Measurements from ENCODE around the gene PEDS1. TPM values are rescaled to one million over a fixed set of nuclear protein-coding genes. Genes with fewer than 3 reads are reported as not detected.

The PEDS1 gene
- total and polyA plus RNA-seq, 2 of the 13 experiments (the other 11 are each of a cell fraction or from before 2014, with no cell fraction given): 30.5 to 93.9 TPM

DNA sequence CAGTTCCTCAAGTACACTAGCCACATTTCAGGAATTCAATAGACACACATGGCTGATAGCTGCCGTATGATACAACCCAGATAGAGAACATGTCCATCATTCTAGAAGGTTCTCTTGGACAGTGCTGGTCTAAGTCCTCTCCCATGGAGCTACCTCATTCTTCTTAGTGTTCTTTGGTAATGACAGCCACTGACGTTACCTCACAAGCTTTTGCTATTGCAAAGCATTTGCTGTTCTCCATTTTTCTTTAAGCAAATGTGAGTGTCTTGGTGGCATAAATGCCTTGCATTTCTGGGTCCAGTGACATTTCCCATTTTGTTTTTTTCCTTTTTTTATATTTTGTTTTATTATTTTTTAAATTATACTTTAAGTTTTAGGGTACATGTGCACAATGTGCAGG lies 28.8 kb upstream of the PEDS1 start (continued):
- TF ChIP-seq, protein P1, sequence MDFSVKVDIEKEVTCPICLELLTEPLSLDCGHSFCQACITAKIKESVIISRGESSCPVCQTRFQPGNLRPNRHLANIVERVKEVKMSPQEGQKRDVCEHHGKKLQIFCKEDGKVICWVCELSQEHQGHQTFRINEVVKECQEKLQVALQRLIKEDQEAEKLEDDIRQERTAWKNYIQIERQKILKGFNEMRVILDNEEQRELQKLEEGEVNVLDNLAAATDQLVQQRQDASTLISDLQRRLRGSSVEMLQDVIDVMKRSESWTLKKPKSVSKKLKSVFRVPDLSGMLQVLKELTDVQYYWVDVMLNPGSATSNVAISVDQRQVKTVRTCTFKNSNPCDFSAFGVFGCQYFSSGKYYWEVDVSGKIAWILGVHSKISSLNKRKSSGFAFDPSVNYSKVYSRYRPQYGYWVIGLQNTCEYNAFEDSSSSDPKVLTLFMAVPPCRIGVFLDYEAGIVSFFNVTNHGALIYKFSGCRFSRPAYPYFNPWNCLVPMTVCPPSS (IDR thresholded peaks at IDR 0.05): no peak

DNA sequence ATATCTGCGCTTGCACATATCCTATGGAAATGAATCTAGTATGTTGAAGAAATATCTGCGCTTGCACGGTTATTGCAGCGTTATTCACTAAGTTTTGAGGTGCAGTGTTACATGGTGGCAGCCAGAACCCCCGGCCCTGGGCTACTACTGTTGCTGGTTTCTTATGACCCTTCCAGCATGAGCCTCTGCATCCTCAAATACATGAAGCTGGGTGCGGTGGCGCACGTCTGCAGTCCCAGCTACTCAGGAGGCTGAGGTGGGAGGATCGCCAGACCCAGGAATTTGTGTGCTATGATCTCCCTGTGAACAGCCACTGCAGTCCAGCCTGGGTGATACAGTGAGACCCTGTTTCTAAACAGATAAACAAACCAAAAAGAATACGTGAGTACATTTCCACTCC lies 27.8 kb upstream of the PEDS1 start:
- H3K4me1 ChIP-seq (ENCODE audit: insufficient read depth, low read length): peaks cover 17% of the 10 kb centered on the region
- no peak overlapping the region for H3K4me2 ChIP-seq (ENCODE audit: low read depth, low read length)
- ChIA-PET CTCF (ENCODE audit: low intra/inter-chr PET ratio, low total read pairs) (no interaction called here), POLR2A (interaction anchor here (1.3 to 1.4 kb wide), 2 partner anchors 9 to 61 kb away, joined by 3 to 4 read pairs; no protein-coding TSS in a partner anchor)
- ATAC-seq (no peak), FAIRE-seq (no peak), DNase-seq (ENCODE audit: low spot score) (no peak)
- intact Hi-C loops (cut with micrococcal nuclease; ENCODE audit: unreplicated experiment) (no loop called here), in situ Hi-C loops (cut with HindIII; ENCODE audit: extremely low pct_ligation_motif_present, low pct_unique_long_range_greater_than_20kb) (no loop called here)
- H2AFZ ChIP-seq (ENCODE audit: low read length): no peak overlapping the region
- no peaks in the 10 kb centered on the region for H3K27me3 ChIP-seq (ENCODE audit: control insufficient read depth in 1 of 2, insufficient read depth in 2 of 2, low read length in 2 of 2)
- 95% methylated on average over 10 of the region's 10 CpGs for WGBS (ENCODE audit: low lambda C conversion rate)
- TF ChIP-seq HIVEP1 (CRISPR knock-in tag; IDR thresholded peaks at IDR 0.05) (no peak), CBX5 (CRISPR knock-in tag; IDR thresholded peaks at IDR 0.05; ENCODE audit: borderline replicate concordance) (no peak), ZNF598 (CRISPR knock-in tag; IDR thresholded peaks at IDR 0.05; ENCODE audit: borderline replicate concordance) (no peak), ZNF225 (CRISPR knock-in tag; IDR thresholded peaks at IDR 0.05) (no peak), ARHGAP35 (CRISPR knock-in tag; IDR thresholded peaks at IDR 0.05; ENCODE audit: borderline replicate concordance) (no peak), SP4 (CRISPR knock-in tag; IDR thresholded peaks at IDR 0.05) (no peak), ZFAT (CRISPR knock-in tag; conservative IDR thresholded peaks at IDR 0.05) (no peak), EP300 (IDR thresholded peaks at IDR 0.05; ENCODE audit: low read depth in 2 of 2, low read length in 2 of 2) (no peak), EP300 (CRISPR knock-in tag; IDR thresholded peaks at IDR 0.05; ENCODE audit: borderline replicate concordance) (no peak), HOXA7 (CRISPR knock-in tag; IDR thresholded peaks at IDR 0.05) (no peak), MED13 (CRISPR knock-in tag; IDR thresholded peaks at IDR 0.05) (no peak)
- TF ChIP-seq, protein P2, sequence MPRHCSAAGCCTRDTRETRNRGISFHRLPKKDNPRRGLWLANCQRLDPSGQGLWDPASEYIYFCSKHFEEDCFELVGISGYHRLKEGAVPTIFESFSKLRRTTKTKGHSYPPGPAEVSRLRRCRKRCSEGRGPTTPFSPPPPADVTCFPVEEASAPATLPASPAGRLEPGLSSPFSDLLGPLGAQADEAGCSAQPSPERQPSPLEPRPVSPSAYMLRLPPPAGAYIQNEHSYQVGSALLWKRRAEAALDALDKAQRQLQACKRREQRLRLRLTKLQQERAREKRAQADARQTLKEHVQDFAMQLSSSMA (CRISPR knock-in tag; IDR thresholded peaks at IDR 0.05): no peak
- no peaks in the 10 kb centered on the region for H3K9me3 ChIP-seq (ENCODE audit: low read length)
- no peaks in the 10 kb centered on the region for H3K36me3 ChIP-seq (replicated peaks in 1 of 2; ENCODE audit: control insufficient read depth in 1 of 2, insufficient read depth in 2 of 2, low read length in 2 of 2)
- no peaks in the 10 kb centered on the region for H3K79me2 ChIP-seq (ENCODE audit: insufficient read depth, low read length)
- no peak overlapping the region for H3K4me3 ChIP-seq (replicated peaks in 1 of 3; ENCODE audit: insufficient read depth in 1 of 3, low read depth in 2 of 3, low read length in 3 of 3)
- no TSS peak for BruUV-seq (replicated peaks)
- no peak overlapping the region for H3K27ac ChIP-seq (ENCODE audit: extremely low read length, insufficient read depth, low read length)
- no peaks in the 10 kb centered on the region for H4K20me1 ChIP-seq (ENCODE audit: insufficient read depth, low read length)
- H3K9ac ChIP-seq (ENCODE audit: insufficient read depth, low read depth, low read length): no peak overlapping the region

Measured in HepG2 (cell line).